GM21367 (cell line): ENCODE measurements around the gene RBM44.

Source experiments
- ATAC-seq: cut with Tn5 transposase; IDR thresholded peaks from one replicate; pipeline ENCODE4 v1.9.1; 2021; ENCODE audit not compliant: unreplicated experiment

The RBM44 gene

GRCh38 chr2:237885111-237885930, 86.7 kb downstream of the RBM44 start:
- ATAC-seq: no peak

GRCh38 chr2:237885931-237886684, 87.5 kb downstream of the RBM44 start:
- no peak for ATAC-seq

- no peak for ATAC-seq
Measured at GRCh38 chr2:237886685-237887481, 88.3 kb downstream of the RBM44 start.

- ATAC-seq: no peak
Measured at GRCh38 chr2:237888389-237888788, 89.8 kb downstream of the RBM44 start.

GRCh38 chr2:237889016-237889415, 90.4 kb downstream of the RBM44 start:
- ATAC-seq: no peak

- no peak for ATAC-seq
Measured at GRCh38 chr2:237889811-237890210, 91.2 kb downstream of the RBM44 start.
